GM19193 (cell line): Measurements from ENCODE around the gene PPIB.

Experiments used
- POLR2A ChIP-seq: IDR thresholded peaks from 4 replicates; pipeline ENCODE4 v1.6.1; 2011; ENCODE audit not compliant: insufficient read depth, insufficient read length; ENCODE audit errors: extremely low read depth

The PPIB gene

GRCh38 chr15:64163659-64164362 is 989 bp upstream of the PPIB start:
- no peak for TF ChIP-seq POLR2A

- TF ChIP-seq POLR2A: no peak
Observed at GRCh38 chr15:64162478-64162868, 349 bp downstream of the PPIB start.

- no peak for TF ChIP-seq POLR2A
Observed at GRCh38 chr15:64161688-64162477, 939 bp downstream of the PPIB start.

- peak; percentile 29 for TF ChIP-seq POLR2A
Observed at GRCh38 chr15:64158363-64159134, 4.3 kb downstream of the PPIB start.

- no peak for TF ChIP-seq POLR2A
Observed at GRCh38 chr15:64157599-64158125, 5.2 kb downstream of the PPIB start.

GRCh38 chr15:64156652-64157331 is 6.0 kb downstream of the PPIB start:
- no peak for TF ChIP-seq POLR2A

- TF ChIP-seq POLR2A: peak; percentile 28
Observed at GRCh38 chr15:64155802-64156651, 6.8 kb downstream of the PPIB start.

GRCh38 chr15:64153480-64154367 is 9.1 kb downstream of the PPIB start:
- TF ChIP-seq POLR2A: peak; percentile 62

- TF ChIP-seq POLR2A: peak; percentile 44
Observed at GRCh38 chr15:64152507-64153387, 10.1 kb downstream of the PPIB start.

- TF ChIP-seq POLR2A: peak; percentile 76
Observed at GRCh38 chr15:64151727-64152506, 10.9 kb downstream of the PPIB start, which contains the start of gene SNX22. TSS of gene SNX22 (plus strand) at chr15:64151731. CDS start at chr15:64151776, 45 bp downstream.
